HepG2 (cell line): ENCODE data around the gene CNNM4. TPM values are rescaled to one million over a fixed set of nuclear protein-coding genes. Genes with fewer than 3 reads are reported as not detected.

Source experiments
- ARHGAP35 ChIP-seq: sonication (generic); formaldehyde crosslinking; IDR thresholded peaks from 2 replicates; pipeline ENCODE4 v1.9.0; 2022; ENCODE audit warnings: mild to moderate bottlenecking, inconsistent platforms, moderate library complexity, missing genetic modification reagents, borderline replicate concordance
- CC2D1A ChIP-seq: sonication (generic); formaldehyde crosslinking; IDR thresholded peaks from 2 replicates; pipeline ENCODE4 v1.8.1; 2023; ENCODE audit warnings: mild to moderate bottlenecking, missing genetic modification reagents
- MAFF ChIP-seq: IDR thresholded peaks from 2 replicates; pipeline ENCODE4 v1.6.1; 2011; ENCODE audit warnings: low read depth, low read length, improper control_type of control experiment
- SP2 ChIP-seq: sonication (generic); formaldehyde crosslinking; IDR thresholded peaks from 2 replicates; pipeline ENCODE4 v1.5.1; 2020; ENCODE audit warnings: mild to moderate bottlenecking, missing genetic modification reagents
- TCF12 ChIP-seq, 2 experiments: fragments of 450-650 bp in 1 of 2; sonication (generic) in 1 of 2; formaldehyde crosslinking in 1 of 2; IDR thresholded peaks; 2 replicates each; pipeline versions ENCODE4 v1.6.1 to v1.8.0; 2017 to 2022; ENCODE audit warnings: antibody characterized with exemption in 1 of 2, mild to moderate bottlenecking in 1 of 2, missing genetic modification reagents in 1 of 2, moderate library complexity in 1 of 2
- ZBTB38 ChIP-seq: sonication (generic); formaldehyde crosslinking; IDR thresholded peaks from 2 replicates; pipeline ENCODE4 v1.5.1; 2020; ENCODE audit warnings: mild to moderate bottlenecking, missing genetic modification reagents
- ZMYM3 ChIP-seq: sonication (generic); formaldehyde crosslinking; IDR thresholded peaks from 2 replicates; pipeline ENCODE4 v1.5.1; 2020; ENCODE audit warnings: mild to moderate bottlenecking, missing genetic modification reagents
- ZNF224 ChIP-seq: sonication (generic); formaldehyde crosslinking; IDR thresholded peaks from 2 replicates; pipeline ENCODE4 v1.5.0; 2020; ENCODE audit warnings: mild to moderate bottlenecking, missing genetic modification reagents
- ZNF761 ChIP-seq: sonication (generic); formaldehyde crosslinking; conservative IDR thresholded peaks from 2 replicates; pipeline ENCODE4 v1.4.0; 2020; ENCODE audit warnings: mild to moderate bottlenecking, missing genetic modification reagents
- polyA plus RNA-seq, 8 experiments: library from polyadenylated mRNA; depleted of rRNA in 3 of 8; stranded (reverse) in 7 of 8; unstranded in 1 of 8; fragments of >200 nt; fragmentation: Illumina TruSeq in 4 of 8; extraction: Trizol in 4 of 8; gene quantifications; 2 replicates each; pipeline versions ENCODE4 v1.2.1 to v1.2.3, GENCODE V29; 2011 to 2016; ENCODE audit warnings: low read depth in 4 of 8, missing spikeins in 1 of 8, mixed read lengths in 1 of 8; ENCODE audit not compliant: insufficient read depth in 1 of 8
- total RNA-seq, 5 experiments: library from RNA; depleted of rRNA; stranded (reverse); fragments of >200 nt; fragmentation: Illumina TruSeq; extraction: Trizol; gene quantifications; 2 replicates each; pipeline ENCODE4 v1.2.3, GENCODE V29; 2016; ENCODE audit warnings: low read depth in 1 of 5
- TF ChIP-seq, protein P1 (sequence below): sonication (generic); formaldehyde crosslinking; IDR thresholded peaks from 2 replicates; pipeline ENCODE4 v1.4.0; 2020; ENCODE audit warnings: missing genetic modification reagents, borderline replicate concordance
- TF ChIP-seq, protein P2 (sequence below): sonication (generic); formaldehyde crosslinking; IDR thresholded peaks from 2 replicates; pipeline ENCODE4 v1.8.1; 2022; ENCODE audit warnings: low read depth, mild to moderate bottlenecking, missing genetic modification reagents
- TF ChIP-seq, protein P3 (sequence below): sonication (generic); formaldehyde crosslinking; IDR thresholded peaks from 2 replicates; pipeline ENCODE4 v1.4.0; 2020; ENCODE audit warnings: missing genetic modification reagents
- TF ChIP-seq, protein P4 (sequence below): sonication (generic); formaldehyde crosslinking; IDR thresholded peaks from 2 replicates; pipeline ENCODE4 v1.8.1; 2023; ENCODE audit warnings: mild to moderate bottlenecking, missing genetic modification reagents
- TF ChIP-seq, protein P5 (sequence below): IDR thresholded peaks from 2 replicates; pipeline ENCODE4 v1.6.1; 2016; ENCODE audit warnings: low read depth, missing genetic modification reagents, missing compliant biosample characterization

Gene CNNM4
- total and polyA plus RNA-seq, 2 of the 13 experiments (the other 11 are each of a cell fraction or from before 2014, with no cell fraction given) = 5.9 to 8.4 TPM

DNA sequence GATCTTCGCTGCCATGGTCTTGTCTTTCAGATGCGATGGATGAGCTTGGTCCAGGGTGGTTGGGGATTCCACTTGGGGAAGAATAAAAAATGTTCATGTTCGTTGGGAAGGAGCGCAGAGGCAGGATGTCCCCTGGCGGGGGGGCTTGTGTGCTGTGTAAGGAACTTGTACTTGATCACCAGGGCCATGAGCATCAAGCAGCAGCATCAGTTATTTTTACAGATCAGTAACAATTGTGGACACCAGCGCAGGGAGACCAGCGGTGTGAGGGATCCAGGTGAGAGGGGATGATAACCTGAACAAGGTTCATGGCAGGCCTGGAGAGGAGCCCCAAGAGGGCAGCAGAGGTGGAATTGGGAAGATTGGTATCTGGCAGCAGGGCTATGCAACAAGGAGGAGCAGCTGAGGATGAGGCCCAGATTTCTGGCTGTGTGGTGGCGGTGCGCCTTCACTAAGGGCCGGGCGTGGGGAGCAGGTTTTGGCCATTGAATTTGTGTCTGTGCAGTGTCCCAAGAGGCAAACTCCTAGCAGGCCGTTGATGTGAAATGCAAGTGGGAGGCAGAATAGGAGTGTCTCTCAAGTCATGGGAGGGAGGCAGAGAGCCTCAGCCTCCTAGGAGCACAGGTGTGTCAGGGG lies 59.3 kb downstream of the CNNM4 start (continued):
- TF ChIP-seq, protein P1, sequence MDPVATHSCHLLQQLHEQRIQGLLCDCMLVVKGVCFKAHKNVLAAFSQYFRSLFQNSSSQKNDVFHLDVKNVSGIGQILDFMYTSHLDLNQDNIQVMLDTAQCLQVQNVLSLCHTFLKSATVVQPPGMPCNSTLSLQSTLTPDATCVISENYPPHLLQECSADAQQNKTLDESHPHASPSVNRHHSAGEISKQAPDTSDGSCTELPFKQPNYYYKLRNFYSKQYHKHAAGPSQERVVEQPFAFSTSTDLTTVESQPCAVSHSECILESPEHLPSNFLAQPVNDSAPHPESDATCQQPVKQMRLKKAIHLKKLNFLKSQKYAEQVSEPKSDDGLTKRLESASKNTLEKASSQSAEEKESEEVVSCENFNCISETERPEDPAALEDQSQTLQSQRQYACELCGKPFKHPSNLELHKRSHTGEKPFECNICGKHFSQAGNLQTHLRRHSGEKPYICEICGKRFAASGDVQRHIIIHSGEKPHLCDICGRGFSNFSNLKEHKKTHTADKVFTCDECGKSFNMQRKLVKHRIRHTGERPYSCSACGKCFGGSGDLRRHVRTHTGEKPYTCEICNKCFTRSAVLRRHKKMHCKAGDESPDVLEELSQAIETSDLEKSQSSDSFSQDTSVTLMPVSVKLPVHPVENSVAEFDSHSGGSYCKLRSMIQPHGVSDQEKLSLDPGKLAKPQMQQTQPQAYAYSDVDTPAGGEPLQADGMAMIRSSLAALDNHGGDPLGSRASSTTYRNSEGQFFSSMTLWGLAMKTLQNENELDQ (CRISPR knock-in tag) = no peak
- TF ChIP-seq ZNF224 = no peak
- TF ChIP-seq, protein P2, sequence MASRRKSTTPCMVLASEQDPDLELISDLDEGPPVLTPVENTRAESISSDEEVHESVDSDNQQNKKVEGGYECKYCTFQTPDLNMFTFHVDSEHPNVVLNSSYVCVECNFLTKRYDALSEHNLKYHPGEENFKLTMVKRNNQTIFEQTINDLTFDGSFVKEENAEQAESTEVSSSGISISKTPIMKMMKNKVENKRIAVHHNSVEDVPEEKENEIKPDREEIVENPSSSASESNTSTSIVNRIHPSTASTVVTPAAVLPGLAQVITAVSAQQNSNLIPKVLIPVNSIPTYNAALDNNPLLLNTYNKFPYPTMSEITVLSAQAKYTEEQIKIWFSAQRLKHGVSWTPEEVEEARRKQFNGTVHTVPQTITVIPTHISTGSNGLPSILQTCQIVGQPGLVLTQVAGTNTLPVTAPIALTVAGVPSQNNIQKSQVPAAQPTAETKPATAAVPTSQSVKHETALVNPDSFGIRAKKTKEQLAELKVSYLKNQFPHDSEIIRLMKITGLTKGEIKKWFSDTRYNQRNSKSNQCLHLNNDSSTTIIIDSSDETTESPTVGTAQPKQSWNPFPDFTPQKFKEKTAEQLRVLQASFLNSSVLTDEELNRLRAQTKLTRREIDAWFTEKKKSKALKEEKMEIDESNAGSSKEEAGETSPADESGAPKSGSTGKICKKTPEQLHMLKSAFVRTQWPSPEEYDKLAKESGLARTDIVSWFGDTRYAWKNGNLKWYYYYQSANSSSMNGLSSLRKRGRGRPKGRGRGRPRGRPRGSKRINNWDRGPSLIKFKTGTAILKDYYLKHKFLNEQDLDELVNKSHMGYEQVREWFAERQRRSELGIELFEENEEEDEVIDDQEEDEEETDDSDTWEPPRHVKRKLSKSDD = no peak
- no peak for TF ChIP-seq ZMYM3 (CRISPR knock-in tag)
- no peak for TF ChIP-seq SP2 (CRISPR knock-in tag)
- TF ChIP-seq ZBTB38 = 0 out of 2 replicates have a peak, but pooled peaks have one; percentile 15
- TF ChIP-seq, protein P3, sequence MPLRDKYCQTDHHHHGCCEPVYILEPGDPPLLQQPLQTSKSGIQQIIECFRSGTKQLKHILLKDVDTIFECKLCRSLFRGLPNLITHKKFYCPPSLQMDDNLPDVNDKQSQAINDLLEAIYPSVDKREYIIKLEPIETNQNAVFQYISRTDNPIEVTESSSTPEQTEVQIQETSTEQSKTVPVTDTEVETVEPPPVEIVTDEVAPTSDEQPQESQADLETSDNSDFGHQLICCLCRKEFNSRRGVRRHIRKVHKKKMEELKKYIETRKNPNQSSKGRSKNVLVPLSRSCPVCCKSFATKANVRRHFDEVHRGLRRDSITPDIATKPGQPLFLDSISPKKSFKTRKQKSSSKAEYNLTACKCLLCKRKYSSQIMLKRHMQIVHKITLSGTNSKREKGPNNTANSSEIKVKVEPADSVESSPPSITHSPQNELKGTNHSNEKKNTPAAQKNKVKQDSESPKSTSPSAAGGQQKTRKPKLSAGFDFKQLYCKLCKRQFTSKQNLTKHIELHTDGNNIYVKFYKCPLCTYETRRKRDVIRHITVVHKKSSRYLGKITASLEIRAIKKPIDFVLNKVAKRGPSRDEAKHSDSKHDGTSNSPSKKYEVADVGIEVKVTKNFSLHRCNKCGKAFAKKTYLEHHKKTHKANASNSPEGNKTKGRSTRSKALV (CRISPR knock-in tag) = no peak
- no peak for TF ChIP-seq MAFF
- TF ChIP-seq, protein P4, sequence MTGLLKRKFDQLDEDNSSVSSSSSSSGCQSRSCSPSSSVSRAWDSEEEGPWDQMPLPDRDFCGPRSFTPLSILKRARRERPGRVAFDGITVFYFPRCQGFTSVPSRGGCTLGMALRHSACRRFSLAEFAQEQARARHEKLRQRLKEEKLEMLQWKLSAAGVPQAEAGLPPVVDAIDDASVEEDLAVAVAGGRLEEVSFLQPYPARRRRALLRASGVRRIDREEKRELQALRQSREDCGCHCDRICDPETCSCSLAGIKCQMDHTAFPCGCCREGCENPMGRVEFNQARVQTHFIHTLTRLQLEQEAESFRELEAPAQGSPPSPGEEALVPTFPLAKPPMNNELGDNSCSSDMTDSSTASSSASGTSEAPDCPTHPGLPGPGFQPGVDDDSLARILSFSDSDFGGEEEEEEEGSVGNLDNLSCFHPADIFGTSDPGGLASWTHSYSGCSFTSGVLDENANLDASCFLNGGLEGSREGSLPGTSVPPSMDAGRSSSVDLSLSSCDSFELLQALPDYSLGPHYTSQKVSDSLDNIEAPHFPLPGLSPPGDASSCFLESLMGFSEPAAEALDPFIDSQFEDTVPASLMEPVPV (CRISPR knock-in tag) = no peak
- no peak for TF ChIP-seq CC2D1A
- TF ChIP-seq, protein P5, sequence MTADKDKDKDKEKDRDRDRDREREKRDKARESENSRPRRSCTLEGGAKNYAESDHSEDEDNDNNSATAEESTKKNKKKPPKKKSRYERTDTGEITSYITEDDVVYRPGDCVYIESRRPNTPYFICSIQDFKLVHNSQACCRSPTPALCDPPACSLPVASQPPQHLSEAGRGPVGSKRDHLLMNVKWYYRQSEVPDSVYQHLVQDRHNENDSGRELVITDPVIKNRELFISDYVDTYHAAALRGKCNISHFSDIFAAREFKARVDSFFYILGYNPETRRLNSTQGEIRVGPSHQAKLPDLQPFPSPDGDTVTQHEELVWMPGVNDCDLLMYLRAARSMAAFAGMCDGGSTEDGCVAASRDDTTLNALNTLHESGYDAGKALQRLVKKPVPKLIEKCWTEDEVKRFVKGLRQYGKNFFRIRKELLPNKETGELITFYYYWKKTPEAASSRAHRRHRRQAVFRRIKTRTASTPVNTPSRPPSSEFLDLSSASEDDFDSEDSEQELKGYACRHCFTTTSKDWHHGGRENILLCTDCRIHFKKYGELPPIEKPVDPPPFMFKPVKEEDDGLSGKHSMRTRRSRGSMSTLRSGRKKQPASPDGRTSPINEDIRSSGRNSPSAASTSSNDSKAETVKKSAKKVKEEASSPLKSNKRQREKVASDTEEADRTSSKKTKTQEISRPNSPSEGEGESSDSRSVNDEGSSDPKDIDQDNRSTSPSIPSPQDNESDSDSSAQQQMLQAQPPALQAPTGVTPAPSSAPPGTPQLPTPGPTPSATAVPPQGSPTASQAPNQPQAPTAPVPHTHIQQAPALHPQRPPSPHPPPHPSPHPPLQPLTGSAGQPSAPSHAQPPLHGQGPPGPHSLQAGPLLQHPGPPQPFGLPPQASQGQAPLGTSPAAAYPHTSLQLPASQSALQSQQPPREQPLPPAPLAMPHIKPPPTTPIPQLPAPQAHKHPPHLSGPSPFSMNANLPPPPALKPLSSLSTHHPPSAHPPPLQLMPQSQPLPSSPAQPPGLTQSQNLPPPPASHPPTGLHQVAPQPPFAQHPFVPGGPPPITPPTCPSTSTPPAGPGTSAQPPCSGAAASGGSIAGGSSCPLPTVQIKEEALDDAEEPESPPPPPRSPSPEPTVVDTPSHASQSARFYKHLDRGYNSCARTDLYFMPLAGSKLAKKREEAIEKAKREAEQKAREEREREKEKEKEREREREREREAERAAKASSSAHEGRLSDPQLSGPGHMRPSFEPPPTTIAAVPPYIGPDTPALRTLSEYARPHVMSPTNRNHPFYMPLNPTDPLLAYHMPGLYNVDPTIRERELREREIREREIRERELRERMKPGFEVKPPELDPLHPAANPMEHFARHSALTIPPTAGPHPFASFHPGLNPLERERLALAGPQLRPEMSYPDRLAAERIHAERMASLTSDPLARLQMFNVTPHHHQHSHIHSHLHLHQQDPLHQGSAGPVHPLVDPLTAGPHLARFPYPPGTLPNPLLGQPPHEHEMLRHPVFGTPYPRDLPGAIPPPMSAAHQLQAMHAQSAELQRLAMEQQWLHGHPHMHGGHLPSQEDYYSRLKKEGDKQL (CRISPR knock-in tag) = no peak
- TF ChIP-seq ZNF761 (CRISPR knock-in tag) = 0 out of 2 replicates have a peak, but pooled peaks have one; percentile 6
- TF ChIP-seq TCF12 (IDR thresholded peaks at IDR 0.05) = no peak
- no peak for TF ChIP-seq TCF12 (CRISPR knock-in tag; IDR thresholded peaks at IDR 0.05)
- no peak for TF ChIP-seq ARHGAP35
